Measurements from ENCODE around the gene FURIN. TPM values are rescaled to one million over a fixed set of nuclear protein-coding genes. Genes with fewer than 3 reads are reported as not detected.

The FURIN gene
- polyA plus RNA-seq, 3 donors, result 6.5 to 47.3 (median 14.3) TPM

DNA sequence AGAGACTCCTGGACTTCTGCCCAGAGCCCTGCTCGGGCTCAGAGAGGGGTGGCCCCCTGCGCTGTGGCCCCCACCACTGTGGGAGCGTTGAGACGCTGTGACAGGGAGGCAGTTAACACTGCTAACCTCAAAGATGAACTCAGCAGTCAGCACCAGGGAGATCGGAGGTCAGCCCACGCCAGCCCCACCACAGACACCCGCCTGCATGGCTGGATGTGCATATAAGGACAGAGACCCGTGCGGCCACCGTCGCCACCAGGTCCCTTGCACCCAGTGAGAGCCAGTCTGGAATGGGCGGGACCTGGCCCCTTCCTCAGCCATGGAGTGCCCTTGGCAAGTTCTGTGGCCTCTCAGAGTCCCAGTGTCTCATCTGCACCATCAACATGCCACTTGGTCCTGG, 48.5 kb upstream of the FURIN start:
- peak overlapping the region in 3 of 7 donors; percentile 18 to 65 (median 40) for H3K27ac Mint-ChIP-seq
- Histone ChIP-seq H3K9me3 (replicated peaks in 1 of 2; ENCODE audit: control insufficient read depth in 1 of 2, insufficient read depth in 1 of 2, low read length in 2 of 2) (no peaks in the 10 kb centered on the region), H3K36me3 (replicated peaks in 1 of 2; ENCODE audit: control insufficient read depth in 1 of 2, insufficient read depth in 2 of 2, low read length in 2 of 2) (peaks cover 0 to 7% of the 10 kb centered on the region in 2 donors), H3K4me1 (ENCODE audit: control insufficient read depth in 1 of 2, insufficient read depth in 2 of 2, low read length in 2 of 2) (peaks cover 27 to 46% of the 10 kb centered on the region in 2 donors), H3K9ac (ENCODE audit: insufficient read depth, low read length, poor library complexity, severe bottlenecking) (no peak overlapping the region), H3K4me2 (replicated peaks; ENCODE audit: extremely low read depth, low read length, poor library complexity, severe bottlenecking) (no peak overlapping the region), H3K27ac (ENCODE audit: low read depth in 1 of 2, low read length in 2 of 2) (no peak overlapping the region), H3K4me3 (replicated peaks in 1 of 3; ENCODE audit: low read depth in 2 of 3, low read length in 3 of 3) (no peak overlapping the region), H2AFZ (ENCODE audit: insufficient read depth, low read depth, low read length, poor library complexity, severe bottlenecking) (no peak overlapping the region), H3K79me2 (ENCODE audit: insufficient read depth, low read length) (no peaks in the 10 kb centered on the region), H3K27me3 (ENCODE audit: control insufficient read depth in 2 of 2, insufficient read depth in 2 of 2, low read length in 2 of 2) (no peaks in the 10 kb centered on the region), H4K20me1 (ENCODE audit: insufficient read depth, low read length) (no peaks in the 10 kb centered on the region)
- no peak for DNase-seq
- no peaks in the 10 kb centered on the region for H3K9me3 Mint-ChIP-seq
- 18% methylated on average over 12 of the region's 12 CpGs for WGBS (ENCODE audit: insufficient coverage)
- peaks cover 0 to 7% (median 4%) of the 10 kb centered on the region in 3 donors for H3K27me3 Mint-ChIP-seq (ENCODE audit: low read depth in 3 of 3)
- H3K4me1 Mint-ChIP-seq, result peaks cover 40% of the 10 kb centered on the region
- H3K4me3 Mint-ChIP-seq, result no peak overlapping the region
- intact Hi-C loops (cut with micrococcal nuclease), result loop anchor here (5.0 to 10.0 kb wide), 2 partner anchors 55 to 57 kb away; no protein-coding TSS in a partner anchor
- TF ChIP-seq, protein P1, sequence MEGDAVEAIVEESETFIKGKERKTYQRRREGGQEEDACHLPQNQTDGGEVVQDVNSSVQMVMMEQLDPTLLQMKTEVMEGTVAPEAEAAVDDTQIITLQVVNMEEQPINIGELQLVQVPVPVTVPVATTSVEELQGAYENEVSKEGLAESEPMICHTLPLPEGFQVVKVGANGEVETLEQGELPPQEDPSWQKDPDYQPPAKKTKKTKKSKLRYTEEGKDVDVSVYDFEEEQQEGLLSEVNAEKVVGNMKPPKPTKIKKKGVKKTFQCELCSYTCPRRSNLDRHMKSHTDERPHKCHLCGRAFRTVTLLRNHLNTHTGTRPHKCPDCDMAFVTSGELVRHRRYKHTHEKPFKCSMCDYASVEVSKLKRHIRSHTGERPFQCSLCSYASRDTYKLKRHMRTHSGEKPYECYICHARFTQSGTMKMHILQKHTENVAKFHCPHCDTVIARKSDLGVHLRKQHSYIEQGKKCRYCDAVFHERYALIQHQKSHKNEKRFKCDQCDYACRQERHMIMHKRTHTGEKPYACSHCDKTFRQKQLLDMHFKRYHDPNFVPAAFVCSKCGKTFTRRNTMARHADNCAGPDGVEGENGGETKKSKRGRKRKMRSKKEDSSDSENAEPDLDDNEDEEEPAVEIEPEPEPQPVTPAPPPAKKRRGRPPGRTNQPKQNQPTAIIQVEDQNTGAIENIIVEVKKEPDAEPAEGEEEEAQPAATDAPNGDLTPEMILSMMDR (IDR thresholded peaks at IDR 0.05), result no peak
- peaks cover 11 to 19% of the 10 kb centered on the region in 2 donors for H3K36me3 Mint-ChIP-seq

DNA sequence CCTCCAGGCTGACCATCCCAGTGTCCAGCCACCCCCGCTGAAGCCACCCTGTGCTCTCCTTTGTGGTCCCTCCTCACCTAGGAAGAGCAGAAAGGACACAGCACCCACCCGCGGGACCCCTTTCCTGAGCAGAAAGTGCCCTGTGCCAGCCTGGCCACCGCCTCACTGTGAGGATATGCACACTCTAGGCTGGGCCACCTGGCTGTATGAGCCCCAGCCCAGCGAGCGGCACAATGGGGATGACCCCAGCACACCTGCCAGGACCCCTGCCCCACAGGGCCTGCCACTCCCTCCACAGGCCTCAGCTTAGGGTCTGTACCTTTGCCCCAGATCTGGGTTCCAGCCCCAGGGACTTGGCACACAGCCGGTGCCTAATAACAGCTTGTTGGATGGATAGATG, 47.9 kb upstream of the FURIN start:
- no peak overlapping the region for H3K4me3 Mint-ChIP-seq

More for the DNA sequence above, 47.9 kb upstream of the FURIN start:
- no peaks in the 10 kb centered on the region for H4K20me1 ChIP-seq (ENCODE audit: insufficient read depth, low read length)
- no peaks in the 10 kb centered on the region for H3K27me3 ChIP-seq (ENCODE audit: control insufficient read depth in 2 of 2, insufficient read depth in 2 of 2, low read length in 2 of 2)
- no peaks in the 10 kb centered on the region for H3K79me2 ChIP-seq (ENCODE audit: insufficient read depth, low read length)
- H3K4me1 ChIP-seq (ENCODE audit: control insufficient read depth in 1 of 2, insufficient read depth in 2 of 2, low read length in 2 of 2), result peaks cover 27 to 46% of the 10 kb centered on the region in 2 donors
- Mint-ChIP-seq H3K27ac (no peak overlapping the region), H3K36me3 (peaks cover 4 to 12% of the 10 kb centered on the region in 2 donors), H3K27me3 (ENCODE audit: low read depth in 3 of 3) (peaks cover 0 to 7% (median 4%) of the 10 kb centered on the region in 3 donors), H3K9me3 (no peaks in the 10 kb centered on the region), H3K4me1 (peaks cover 40% of the 10 kb centered on the region)
- WGBS (ENCODE audit: insufficient coverage), result 91% methylated on average over 7 of the region's 7 CpGs
- TF ChIP-seq, protein P1 (IDR thresholded peaks at IDR 0.05), result no peak
- H3K4me3 ChIP-seq (replicated peaks in 1 of 3; ENCODE audit: low read depth in 2 of 3, low read length in 3 of 3), result no peak overlapping the region
- intact Hi-C loops (cut with micrococcal nuclease), result no loop called here
- no peak for DNase-seq
- no peaks in the 10 kb centered on the region for H3K9me3 ChIP-seq (replicated peaks in 1 of 2; ENCODE audit: control insufficient read depth in 1 of 2, insufficient read depth in 1 of 2, low read length in 2 of 2)
- no peak overlapping the region for H3K4me2 ChIP-seq (replicated peaks; ENCODE audit: extremely low read depth, low read length, poor library complexity, severe bottlenecking)
- H3K36me3 ChIP-seq (replicated peaks in 1 of 2; ENCODE audit: control insufficient read depth in 1 of 2, insufficient read depth in 2 of 2, low read length in 2 of 2), result peaks cover 0 to under 1% of the 10 kb centered on the region in 2 donors
- no peak overlapping the region for H2AFZ ChIP-seq (ENCODE audit: insufficient read depth, low read depth, low read length, poor library complexity, severe bottlenecking)
- H3K27ac ChIP-seq (ENCODE audit: low read depth in 1 of 2, low read length in 2 of 2), result no peak overlapping the region
- H3K9ac ChIP-seq (ENCODE audit: insufficient read depth, low read length, poor library complexity, severe bottlenecking), result no peak overlapping the region
